Activated CD8-positive, alpha-beta T cell treated with anti-CD3 and anti-CD28 coated beads for 36 hours (primary cell): ENCODE data around the gene SPTBN1. TPM values are rescaled to one million over a fixed set of nuclear protein-coding genes. Genes with fewer than 3 reads are reported as not detected.

Experiments used
- ATAC-seq: fragments of 200-7000 bp; cut with Tn5 transposase; one replicate; pipeline ENCODE4 v1.10.0; 2021; ENCODE audit warnings: mild to moderate bottlenecking, moderate library complexity
- CTCF ChIA-PET: fragments of 350-600 bp; sonication (Branson Sonifier 250); formaldehyde crosslinking; loops from one replicate; lab custom pipeline; 2021; ENCODE audit warnings: antibody characterized with exemption; lab: Charles Lee
- POLR2A ChIA-PET: fragments of 350-600 bp; sonication (Branson Sonifier 250); formaldehyde crosslinking; loops from one replicate; lab custom pipeline; 2021; ENCODE audit warnings: antibody characterized with exemption; lab: Charles Lee
- DNase-seq: peaks from one replicate; pipeline ENCODE4 v3.0.0-alpha.2; 2020
- H3K27ac Mint-ChIP-seq: one replicate; pipeline ENCODE4 v1.8.0; 2021; ENCODE audit warnings: mild to moderate bottlenecking, mixed read lengths
- H3K27me3 Mint-ChIP-seq: one replicate; pipeline ENCODE4 v1.8.0; 2021; ENCODE audit warnings: mixed read lengths
- H3K36me3 Mint-ChIP-seq: one replicate; pipeline ENCODE4 v1.8.0; 2021; ENCODE audit warnings: low read depth, mixed read lengths
- H3K4me1 Mint-ChIP-seq: one replicate; pipeline ENCODE4 v1.8.0; 2021; ENCODE audit warnings: low read depth, mixed read lengths
- H3K4me3 Mint-ChIP-seq: one replicate; pipeline ENCODE4 v1.8.0; 2021; ENCODE audit warnings: mild to moderate bottlenecking, moderate library complexity, mixed read lengths
- H3K9me3 Mint-ChIP-seq: one replicate; pipeline ENCODE4 v1.8.0; 2021; ENCODE audit warnings: mixed read lengths
- CTCF ChIP-seq: fragments of 200-600 bp; IDR thresholded peaks from one replicate; pipeline ENCODE4 v1.8.0; 2022; ENCODE audit warnings: antibody characterized with exemption, mild to moderate bottlenecking
- intact Hi-C: fragments of 100-400 bp; cut with micrococcal nuclease; formaldehyde crosslinking; loops from one replicate; pipeline ENCODE4 v1.10.0; 2022
- total RNA-seq, 2 experiments: library from RNA; stranded (reverse); gene quantifications; one replicate each; pipeline ENCODE4 v1.2.3, GENCODE V29; 2021

SPTBN1 gene
- total RNA-seq, 2 experiments from 2014 or later, result 91.8 to 91.9 TPM

- H3K9me3 Mint-ChIP-seq, result no peaks in the 10 kb centered on the region
- peaks cover 13% of the 10 kb centered on the region for H3K4me1 Mint-ChIP-seq
- intact Hi-C loops, result no loop called here
- H3K27ac Mint-ChIP-seq, result no peak overlapping the region
- no peaks in the 10 kb centered on the region for H3K27me3 Mint-ChIP-seq
- ChIA-PET CTCF (interaction anchor here (0.6 to 3.3 kb wide), 4 partner anchors 9 to 23 kb away, joined by 3 to 12 read pairs (median 3); no protein-coding TSS in a partner anchor), POLR2A (no interaction called here)
- H3K36me3 Mint-ChIP-seq, result no peaks in the 10 kb centered on the region
- ATAC-seq (peak; percentile 51), DNase-seq (no peak)
- TF ChIP-seq CTCF, result no peak
- no peak overlapping the region for H3K4me3 Mint-ChIP-seq
Observed at GRCh38 chr2:54545702-54546450, 89.7 kb downstream of the SPTBN1 start.

DNA sequence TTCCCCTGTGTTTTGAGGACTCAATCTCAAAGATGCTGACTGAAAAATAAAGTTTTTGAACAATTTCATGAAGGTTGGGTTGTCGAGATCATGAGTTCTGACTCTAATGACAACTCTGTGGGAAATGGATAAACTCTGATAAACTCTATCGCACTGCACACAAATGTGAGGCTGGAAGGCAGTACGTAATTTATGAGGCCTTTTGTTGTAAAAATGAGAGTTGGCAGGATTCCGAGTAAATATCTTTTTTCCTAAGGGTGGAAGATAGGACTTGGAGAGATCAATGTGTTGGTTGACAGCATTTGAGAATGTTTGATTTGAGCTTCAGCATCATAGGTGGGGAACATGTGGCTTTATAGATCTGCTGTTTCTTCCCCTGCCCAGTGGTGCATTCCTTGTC, 90.4 kb downstream of the SPTBN1 start:
- Mint-ChIP-seq H3K27me3 (no peaks in the 10 kb centered on the region), H3K4me1 (peaks cover 13% of the 10 kb centered on the region), H3K36me3 (no peaks in the 10 kb centered on the region), H3K4me3 (no peak overlapping the region), H3K27ac (no peak overlapping the region), H3K9me3 (no peaks in the 10 kb centered on the region)
- no peak for TF ChIP-seq CTCF
- POLR2A ChIA-PET, result no interaction called here
- CTCF ChIA-PET, result interaction anchor here (1.1 to 3.3 kb wide), 3 partner anchors 9 to 24 kb away, joined by 3 to 12 read pairs (median 10); no protein-coding TSS in a partner anchor
- DNase-seq (no peak), ATAC-seq (no peak)
- intact Hi-C loops, result no loop called here

DNA sequence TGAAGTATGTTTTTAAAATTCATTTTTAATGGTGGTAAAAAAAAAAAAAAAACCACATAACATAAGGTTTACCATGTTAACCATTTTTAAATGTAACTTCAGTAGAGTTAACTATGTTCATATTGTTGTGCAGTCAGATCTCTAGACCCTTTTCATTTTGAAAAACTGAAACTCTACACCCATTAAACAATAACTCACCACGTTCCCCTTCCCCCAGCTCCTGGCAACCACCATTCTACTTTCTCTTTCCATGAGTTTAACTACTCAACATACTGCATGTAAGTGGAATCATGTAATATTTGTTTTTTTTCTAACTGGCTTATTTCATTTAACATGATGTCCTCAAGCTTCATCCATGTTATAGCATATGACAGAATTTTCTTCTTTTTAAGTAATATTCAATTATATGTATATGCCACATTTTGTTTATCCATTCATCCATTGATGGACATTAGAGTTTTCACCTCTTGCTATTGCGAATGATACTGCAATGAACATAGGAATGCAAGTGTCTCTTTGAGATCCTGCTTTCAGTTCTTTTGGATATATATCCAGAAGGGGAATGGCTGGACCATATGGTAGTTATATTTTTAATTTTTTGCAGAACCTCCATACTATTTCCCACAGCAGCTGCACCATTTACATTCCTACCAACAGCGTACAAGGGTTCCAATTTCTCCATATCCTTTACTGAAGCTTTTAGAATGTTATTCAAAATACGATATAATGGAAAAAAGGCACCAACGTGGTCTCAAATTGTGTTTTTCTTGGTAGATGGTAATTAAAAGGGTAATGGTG, 91.0 kb downstream of the SPTBN1 start:
- peak; percentile 40 for DNase-seq
- ChIA-PET CTCF (interaction anchor here (1.1 to 3.3 kb wide), 3 partner anchors 10 to 24 kb away, joined by 3 to 12 read pairs (median 10); no protein-coding TSS in a partner anchor), POLR2A (interaction anchor here (3.5 kb wide), 1 partner anchor 11 kb away, joined by 15 read pairs; no protein-coding TSS in a partner anchor)
- ATAC-seq, result peak; percentile 62
- H3K4me1 Mint-ChIP-seq, result peaks cover 15% of the 10 kb centered on the region
- no peak for TF ChIP-seq CTCF
- H3K9me3 Mint-ChIP-seq, result no peaks in the 10 kb centered on the region
- intact Hi-C loops, result no loop called here
- H3K36me3 Mint-ChIP-seq, result no peaks in the 10 kb centered on the region
- no peak overlapping the region for H3K4me3 Mint-ChIP-seq
- H3K27me3 Mint-ChIP-seq, result no peaks in the 10 kb centered on the region
- H3K27ac Mint-ChIP-seq, result peak overlapping the region; percentile 3

- H3K9me3 Mint-ChIP-seq, result no peaks in the 10 kb centered on the region
Observed at GRCh38 chr2:54549430-54549829, 93.3 kb downstream of the SPTBN1 start.

More at GRCh38 chr2:54549430-54549829, 93.3 kb downstream of the SPTBN1 start:
- no peak overlapping the region for H3K27ac Mint-ChIP-seq
- H3K36me3 Mint-ChIP-seq, result no peaks in the 10 kb centered on the region
- intact Hi-C loops, result no loop called here
- DNase-seq (no peak), ATAC-seq (no peak)
- peaks cover 31% of the 10 kb centered on the region for H3K4me1 Mint-ChIP-seq
- no peak overlapping the region for H3K4me3 Mint-ChIP-seq
- H3K27me3 Mint-ChIP-seq, result no peaks in the 10 kb centered on the region
- ChIA-PET POLR2A (interaction anchor here (3.5 kb wide), 1 partner anchor 9 kb away, joined by 15 read pairs; no protein-coding TSS in a partner anchor), CTCF (interaction anchor here (1.3 to 3.3 kb wide), 3 partner anchors 9 to 155 kb away, joined by 4 to 12 read pairs (median 8); no protein-coding TSS in a partner anchor)
- no peak for TF ChIP-seq CTCF
